ENCODE measurements around the gene JARID2.

Gene JARID2

GRCh38 chr6:15462256-15462655 is 216.4 kb downstream of the JARID2 start:
- H3K27ac ChIP-seq (ENCODE audit: extremely low read depth, low read depth, low read length): no peak overlapping the region
- CTCF ChIA-PET: interaction anchor here (0.5 to 3.1 kb wide), 8 partner anchors 11 to 745 kb away, joined by 3 to 21 read pairs (median 4); no protein-coding TSS in a partner anchor
- TF ChIP-seq ZNF704 (tag by site-specific recombination; IDR thresholded peaks at IDR 0.05): no peak
- H3K4me1 ChIP-seq (ENCODE audit: control insufficient read depth, insufficient read depth, low read length): peaks cover 20% of the 10 kb centered on the region
- POLR2A ChIA-PET: no interaction called here
- no peaks in the 10 kb centered on the region for H3K9me3 ChIP-seq (ENCODE audit: control insufficient read depth, insufficient read depth, low read depth, low read length)
- H3K36me3 ChIP-seq (ENCODE audit: control insufficient read depth in 2 of 2, insufficient read depth in 1 of 2, low read length in 2 of 2): no peaks in the 10 kb centered on the region
- no peak overlapping the region for H3K4me3 ChIP-seq (ENCODE audit: low read depth, low read length)

- no peak overlapping the region for H3K4me3 ChIP-seq (ENCODE audit: low read depth, low read length)
- H3K4me1 ChIP-seq (ENCODE audit: control insufficient read depth, insufficient read depth, low read length): peaks cover 13% of the 10 kb centered on the region
- no peak for TF ChIP-seq ZFHX2 (tag by site-specific recombination; conservative IDR thresholded peaks at IDR 0.05)
- no peak for TF ChIP-seq TRIM28 (IDR thresholded peaks at IDR 0.05; ENCODE audit: borderline replicate concordance, low read length)
- no peak for TF ChIP-seq ZNF37A (tag by site-specific recombination; IDR thresholded peaks at IDR 0.05)
- no peak for TF ChIP-seq ZNF16 (tag by site-specific recombination; IDR thresholded peaks at IDR 0.05; ENCODE audit: low read depth)
- TF ChIP-seq PRDM6 (tag by site-specific recombination; IDR thresholded peaks at IDR 0.05): peak; percentile 56
- no peak for TF ChIP-seq ZBTB26 (tag by site-specific recombination; optimal IDR thresholded peaks at IDR 0.05)
- TF ChIP-seq ZSCAN5A (tag by site-specific recombination; IDR thresholded peaks at IDR 0.05): no peak
- TF ChIP-seq FEZF1 (tag by site-specific recombination; IDR thresholded peaks at IDR 0.05): no peak
- TF ChIP-seq ZNF18 (tag by site-specific recombination; IDR thresholded peaks at IDR 0.05): no peak
- no peak for TF ChIP-seq ZNF280C (tag by site-specific recombination; IDR thresholded peaks at IDR 0.05)
- no peak for TF ChIP-seq ZNF747 (tag by site-specific recombination; IDR thresholded peaks at IDR 0.05)
- TF ChIP-seq SP2 (tag by site-specific recombination; IDR thresholded peaks at IDR 0.05): no peak
- no peak for TF ChIP-seq ZNF530 (tag by site-specific recombination; IDR thresholded peaks at IDR 0.05; ENCODE audit: low read depth)
- no peak for TF ChIP-seq ZBTB21 (tag by site-specific recombination; IDR thresholded peaks at IDR 0.05)
- no peak for TF ChIP-seq ZNF549 (tag by site-specific recombination; IDR thresholded peaks at IDR 0.05)
- TF ChIP-seq ZNF623 (tag by site-specific recombination; IDR thresholded peaks at IDR 0.05): no peak
- no peak for TF ChIP-seq RBAK (tag by site-specific recombination; IDR thresholded peaks at IDR 0.05)
- 0 out of 2 replicates have a peak, but pooled peaks have one; percentile 25 for TF ChIP-seq ZNF600 (tag by site-specific recombination; IDR thresholded peaks at IDR 0.05)
- POLR2A ChIA-PET: interaction anchor here (0.6 to 1.4 kb wide), 4 partner anchors 8 to 63 kb away, joined by 3 read pairs; no protein-coding TSS in a partner anchor
- CTCF ChIA-PET: interaction anchor here (0.5 to 3.1 kb wide), 16 partner anchors 10 to 459 kb away, joined by 3 to 21 read pairs (median 4); no protein-coding TSS in a partner anchor
- H3K36me3 ChIP-seq (ENCODE audit: control insufficient read depth in 2 of 2, insufficient read depth in 1 of 2, low read length in 2 of 2): no peaks in the 10 kb centered on the region
- no peak overlapping the region for H3K27ac ChIP-seq (ENCODE audit: extremely low read depth, low read depth, low read length)
- no peaks in the 10 kb centered on the region for H3K9me3 ChIP-seq (ENCODE audit: control insufficient read depth, insufficient read depth, low read depth, low read length)
Measured at GRCh38 chr6:15462717-15463525, 217.1 kb downstream of the JARID2 start.
